ENCODE results near the gene LPCAT1.

DNA sequence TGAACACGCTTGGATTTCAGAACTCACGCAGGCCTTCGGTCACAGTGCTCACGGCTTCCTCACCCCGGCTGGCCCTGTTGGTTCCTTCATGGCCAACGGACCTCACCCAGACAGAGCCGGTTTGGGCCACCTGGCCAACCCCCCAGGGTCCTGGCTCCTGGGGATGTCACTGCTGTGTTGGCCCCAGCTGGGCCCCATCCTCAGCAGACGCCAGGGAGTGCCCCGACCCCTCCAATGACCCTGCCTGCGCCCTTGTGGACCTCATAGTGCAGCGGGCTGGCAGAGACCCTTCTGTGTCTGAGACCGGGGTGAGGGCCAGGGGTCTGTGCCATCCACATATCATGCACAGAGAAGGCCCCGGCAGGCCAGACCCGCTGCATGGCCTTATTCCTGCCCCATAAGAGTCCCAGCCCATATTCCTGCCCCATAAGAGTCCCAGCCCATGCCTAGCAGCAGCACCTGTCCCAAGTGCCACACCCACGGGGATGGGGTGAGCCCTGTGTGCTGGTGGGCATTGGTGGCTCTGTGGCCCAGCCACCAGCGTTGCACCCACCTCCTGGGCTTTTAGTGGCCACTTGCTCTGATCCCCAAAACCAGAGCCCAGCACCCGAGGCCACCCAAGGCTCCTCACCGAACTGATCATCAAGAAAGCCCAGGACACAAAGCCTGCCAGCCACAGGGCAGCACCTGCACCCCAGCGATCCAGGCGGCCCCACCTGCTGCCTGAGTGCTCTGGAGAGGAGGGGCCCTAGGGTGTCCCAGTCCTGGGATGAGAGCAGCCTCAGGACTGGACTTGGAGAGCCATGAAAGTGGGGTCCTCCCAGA lies 1.3 kb upstream of the LPCAT1 start:
- TF ChIP-seq CTCF (IDR thresholded peaks at IDR 0.05) (no peak), POLR2A (IDR thresholded peaks at IDR 0.05) (no peak)

Measured in testis (tissue), 2 donors.